Fibroblast of lung (primary cell): ENCODE data around the gene GDF2. TPM values are rescaled to one million over a fixed set of nuclear protein-coding genes. Genes with fewer than 3 reads are reported as not detected.

ENCODE experiments used
- DNase-seq, 2 donors: peaks; one replicate each; pipeline versions ENCODE4 v3.0.0 to v3.0.0-alpha.2; 2010; ENCODE audit warnings: low read depth in 2 of 2
- H2AFZ ChIP-seq: 2 replicates; pipeline ENCODE4 v1.5.1; 2012; ENCODE audit warnings: low read length, control low read depth, inconsistent platforms
- H3K27ac ChIP-seq: 2 replicates; pipeline ENCODE4 v1.5.1; 2011; ENCODE audit warnings: low read length, control low read depth; ENCODE audit not compliant: insufficient read depth
- H3K27me3 ChIP-seq: 2 replicates; pipeline ENCODE4 v1.5.1; 2011; ENCODE audit warnings: mild to moderate bottlenecking, low read length; ENCODE audit not compliant: control insufficient read depth, insufficient read depth
- H3K36me3 ChIP-seq: 2 replicates; pipeline ENCODE4 v1.5.1; 2011; ENCODE audit warnings: low read length; ENCODE audit not compliant: control insufficient read depth, insufficient read depth
- H3K4me1 ChIP-seq: 2 replicates; pipeline ENCODE4 v1.5.1; 2011; ENCODE audit warnings: low read length; ENCODE audit not compliant: control insufficient read depth, insufficient read depth; ENCODE audit errors: extremely low read depth
- H3K4me2 ChIP-seq: 2 replicates; pipeline ENCODE4 v1.5.1; 2011; ENCODE audit warnings: low read length, control low read depth; ENCODE audit not compliant: insufficient read depth; ENCODE audit errors: extremely low read depth
- H3K4me3 ChIP-seq, 4 experiments: fragments of 200-600 bp in 1 of 4; sonication (generic) in 1 of 4; replicated peaks in 1 of 4; 2 replicates each; pipeline ENCODE4 v1.5.1; 2011 to 2016; ENCODE audit warnings: low read length in 4 of 4, low read depth in 3 of 4, mild to moderate bottlenecking in 3 of 4, control low read depth in 2 of 4, inconsistent platforms in 1 of 4, mixed read lengths in 1 of 4; ENCODE audit not compliant: insufficient read depth in 1 of 4; ENCODE audit errors: control extremely low read depth in 1 of 4
- H3K79me2 ChIP-seq: 2 replicates; pipeline ENCODE4 v1.5.1; 2012; ENCODE audit warnings: mild to moderate bottlenecking, low read length, inconsistent platforms; ENCODE audit not compliant: control insufficient read depth, insufficient read depth
- H3K9ac ChIP-seq: 2 replicates; pipeline ENCODE4 v1.5.1; 2011; ENCODE audit warnings: mild to moderate bottlenecking, low read length, control low read depth; ENCODE audit not compliant: insufficient read depth
- H3K9me3 ChIP-seq: 2 replicates; pipeline ENCODE4 v1.5.1; 2012; ENCODE audit warnings: low read depth, low read length; ENCODE audit not compliant: control insufficient read depth, insufficient read depth
- H4K20me1 ChIP-seq: 2 replicates; pipeline ENCODE4 v1.5.1; 2011; ENCODE audit warnings: low read length; ENCODE audit not compliant: control insufficient read depth, insufficient read depth; ENCODE audit errors: extremely low read depth
- CTCF ChIP-seq, 2 donors: IDR thresholded peaks in 1 of 2; conservative IDR thresholded peaks in 1 of 2; 1 replicate in 1 of 2; 2 replicates in 1 of 2; pipeline ENCODE4 v1.5.1; 2011 to 2012; ENCODE audit warnings: low read length in 2 of 2, control low read depth in 1 of 2, inconsistent platforms in 1 of 2, low read depth in 1 of 2, mild to moderate bottlenecking in 1 of 2
- EZH2 ChIP-seq: IDR thresholded peaks from 2 replicates; pipeline ENCODE4 v1.5.1; 2012; ENCODE audit warnings: low read length, control low read depth, mild to moderate bottlenecking; ENCODE audit errors: missing control alignments
- polyA plus RNA-seq, 2 donors: library from polyadenylated mRNA; depleted of rRNA in 1 of 2; stranded (reverse) in 1 of 2; unstranded in 1 of 2; fragments of >200 nt; gene quantifications; 2 replicates each; pipeline ENCODE4 v1.2.1, GENCODE V29; 2011 to 2012; ENCODE audit warnings: missing spikeins in 1 of 2
- total RNA-seq: library from RNA; depleted of rRNA; stranded (reverse); fragments of >200 nt; gene quantifications from 2 replicates; pipeline ENCODE4 v1.2.1, GENCODE V29; 2014

Gene GDF2
- total and polyA plus RNA-seq, 2 donors (not counting 1 experiment from before 2014, with no cell fraction given) = not detected

DNA sequence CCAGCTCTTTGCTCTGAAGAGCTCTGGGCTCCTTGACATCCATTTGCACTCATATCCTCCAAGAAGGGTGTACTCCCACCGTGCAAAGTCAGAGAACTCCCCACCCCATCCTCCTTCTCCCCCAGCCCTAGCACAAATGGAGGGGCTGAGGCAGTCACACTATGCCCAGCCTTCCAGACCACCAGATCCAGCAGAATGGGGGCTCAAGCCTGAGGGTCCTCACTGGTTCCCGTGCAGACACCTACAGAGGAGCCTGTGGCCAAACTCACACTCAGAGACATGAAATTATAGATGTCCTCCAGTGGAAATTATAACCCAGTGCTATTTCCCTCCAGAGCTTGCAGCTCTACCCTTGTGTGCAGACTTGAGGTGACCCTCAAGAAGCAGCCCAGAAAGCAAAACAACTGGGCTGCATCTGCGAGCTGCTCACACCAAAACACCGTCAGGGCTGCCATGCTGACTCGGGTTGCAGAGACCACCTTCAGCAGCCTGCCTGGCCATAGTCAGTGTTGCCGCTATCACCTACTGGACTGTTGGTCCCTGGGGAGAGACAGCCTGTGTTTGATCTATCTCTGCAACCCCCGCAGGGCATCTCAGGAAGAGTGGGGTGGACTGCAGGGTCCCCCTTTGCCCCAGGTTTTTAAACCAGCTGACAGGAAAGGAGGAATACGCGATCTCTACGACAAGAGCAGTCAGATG, 54.4 kb downstream of the GDF2 start:
- TF ChIP-seq CTCF (conservative IDR thresholded peaks at IDR 0.05 in 1 of 2, IDR thresholded peaks at IDR 0.05 in 1 of 2; ENCODE audit: low read depth in 1 of 2, low read length in 2 of 2) = no peak
- TF ChIP-seq EZH2 = no peak
- peaks cover 25% of the 10 kb centered on the region for H3K27me3 ChIP-seq
- no peak overlapping the region for H2AFZ ChIP-seq
- no peaks in the 10 kb centered on the region for H3K4me1 ChIP-seq
- H4K20me1 ChIP-seq = no peaks in the 10 kb centered on the region
- no peaks in the 10 kb centered on the region for H3K36me3 ChIP-seq
- H3K79me2 ChIP-seq = no peaks in the 10 kb centered on the region
- no peak for DNase-seq
- H3K27ac ChIP-seq = no peak overlapping the region
- H3K9me3 ChIP-seq = no peaks in the 10 kb centered on the region
- H3K4me2 ChIP-seq = no peak overlapping the region
- H3K4me3 ChIP-seq = no peak overlapping the region
- H3K9ac ChIP-seq = no peak overlapping the region

Other genes with a start within 250 kb of the GDF2 start
- gene GDF10, start 22.3 kb upstream of the GDF2 start, total RNA-seq = 8.0 and 25.1 TPM in 2 replicates
- gene GDF10, start 22.3 kb upstream of the GDF2 start, polyA plus RNA-seq = 6.2 and 16.2 TPM in 2 replicates
- gene RBP3, start 25.9 kb downstream of the GDF2 start, total RNA-seq = not detected in 2 replicates
- gene RBP3, start 25.9 kb downstream of the GDF2 start, polyA plus RNA-seq = not detected in 2 replicates
- under 0.01 TPM in 1 of 2 replicates, not detected in the other for gene ZNF488, start 61.8 kb downstream of the GDF2 start, total RNA-seq
- 0.07 TPM in 2 replicates for gene ZNF488, start 61.8 kb downstream of the GDF2 start, polyA plus RNA-seq
- gene ANXA8, start 161.7 kb downstream of the GDF2 start, total RNA-seq = 0.26 TPM in 1 of 2 replicates, not detected in the other
- 0.08 and 0.09 TPM in 2 replicates for gene ANXA8, start 161.7 kb downstream of the GDF2 start, polyA plus RNA-seq
- not detected in 2 replicates for gene FAM25G, start 169.2 kb downstream of the GDF2 start, total RNA-seq
- not detected in 2 replicates for gene FAM25G, start 169.2 kb downstream of the GDF2 start, polyA plus RNA-seq
- gene AGAP9, start 201.2 kb downstream of the GDF2 start, total RNA-seq = 2.1 and 2.8 TPM in 2 replicates
- 3.2 and 3.4 TPM in 2 replicates for gene AGAP9, start 201.2 kb downstream of the GDF2 start, polyA plus RNA-seq